ENCODE measurements around the gene TRAF1. TPM values are rescaled to one million over a fixed set of nuclear protein-coding genes. Genes with fewer than 3 reads are reported as not detected.

The TRAF1 gene
- total RNA-seq, 1 experiment from 2014 or later, result 1.6 TPM

GRCh38 chr9:120873512-120873911 is 53.1 kb downstream of the TRAF1 start:
- BruUV-seq (replicated peaks), result no TSS peak
- H3K4me1 Mint-ChIP-seq (ENCODE audit: low read depth, unreplicated experiment), result peaks cover 46% of the 10 kb centered on the region
- intact Hi-C loops (cut with micrococcal nuclease; ENCODE audit: unreplicated experiment), result no loop called here

GRCh38 chr9:120872791-120873502 is 53.6 kb downstream of the TRAF1 start:
- intact Hi-C loops (cut with micrococcal nuclease; ENCODE audit: unreplicated experiment), result no loop called here
- Mint-ChIP-seq H3K27me3 (ENCODE audit: unreplicated experiment) (no peaks in the 10 kb centered on the region), H3K9me3 (ENCODE audit: low read depth, unreplicated experiment) (no peaks in the 10 kb centered on the region), H3K4me1 (ENCODE audit: low read depth, unreplicated experiment) (peaks cover 40% of the 10 kb centered on the region), H3K27ac (ENCODE audit: unreplicated experiment) (peak overlapping the region; percentile 60), H3K36me3 (ENCODE audit: insufficient read depth, unreplicated experiment) (peaks cover 36% of the 10 kb centered on the region), H3K4me3 (ENCODE audit: low read depth, unreplicated experiment) (no peak overlapping the region)
- DNase-seq, result no peak
- no TSS peak for BruUV-seq (replicated peaks)
- CTCF ChIA-PET, result no interaction called here
- TF ChIP-seq CTCF (IDR thresholded peaks at IDR 0.05; ENCODE audit: unreplicated experiment), result no peak

More at GRCh38 chr9:120873512-120873911, 53.1 kb downstream of the TRAF1 start:
- DNase-seq, result peak; percentile 69
- H3K9me3 Mint-ChIP-seq (ENCODE audit: low read depth, unreplicated experiment), result no peaks in the 10 kb centered on the region
- H3K36me3 Mint-ChIP-seq (ENCODE audit: insufficient read depth, unreplicated experiment), result peaks cover 37% of the 10 kb centered on the region
- CTCF ChIA-PET, result no interaction called here
- H3K4me3 Mint-ChIP-seq (ENCODE audit: low read depth, unreplicated experiment), result no peak overlapping the region
- no peak for TF ChIP-seq CTCF (IDR thresholded peaks at IDR 0.05; ENCODE audit: unreplicated experiment)
- H3K27ac Mint-ChIP-seq (ENCODE audit: unreplicated experiment), result peak overlapping the region; percentile 60
- H3K27me3 Mint-ChIP-seq (ENCODE audit: unreplicated experiment), result peaks cover under 1% of the 10 kb centered on the region

GRCh38 chr9:120870206-120870605 is 56.4 kb downstream of the TRAF1 start:
- Mint-ChIP-seq H3K27ac (ENCODE audit: unreplicated experiment) (no peak overlapping the region), H3K9me3 (ENCODE audit: low read depth, unreplicated experiment) (no peaks in the 10 kb centered on the region), H3K4me1 (ENCODE audit: low read depth, unreplicated experiment) (peaks cover 24% of the 10 kb centered on the region), H3K4me3 (ENCODE audit: low read depth, unreplicated experiment) (no peak overlapping the region), H3K27me3 (ENCODE audit: unreplicated experiment) (no peaks in the 10 kb centered on the region), H3K36me3 (ENCODE audit: insufficient read depth, unreplicated experiment) (peaks cover 19% of the 10 kb centered on the region)
- intact Hi-C loops (cut with micrococcal nuclease; ENCODE audit: unreplicated experiment), result no loop called here
- BruUV-seq (replicated peaks), result no TSS peak
- TF ChIP-seq CTCF (IDR thresholded peaks at IDR 0.05; ENCODE audit: unreplicated experiment), result no peak
- DNase-seq, result no peak
- CTCF ChIA-PET, result no interaction called here

- Mint-ChIP-seq H3K27ac (ENCODE audit: unreplicated experiment) (no peak overlapping the region), H3K4me1 (ENCODE audit: low read depth, unreplicated experiment) (peaks cover 19% of the 10 kb centered on the region), H3K9me3 (ENCODE audit: low read depth, unreplicated experiment) (no peaks in the 10 kb centered on the region), H3K27me3 (ENCODE audit: unreplicated experiment) (no peaks in the 10 kb centered on the region), H3K36me3 (ENCODE audit: insufficient read depth, unreplicated experiment) (peaks cover 19% of the 10 kb centered on the region), H3K4me3 (ENCODE audit: low read depth, unreplicated experiment) (no peak overlapping the region)
- no peak for TF ChIP-seq CTCF (IDR thresholded peaks at IDR 0.05; ENCODE audit: unreplicated experiment)
- CTCF ChIA-PET, result no interaction called here
- no TSS peak for BruUV-seq (replicated peaks)
- DNase-seq, result no peak
- intact Hi-C loops (cut with micrococcal nuclease; ENCODE audit: unreplicated experiment), result no loop called here
Observed at GRCh38 chr9:120869726-120870125, 56.9 kb downstream of the TRAF1 start.

Measured in Calu3 (cell line).